Parathyroid adenoma (tissue), 2 donors: ENCODE results near the gene PLIN3.

Experiments used
- H2AFZ ChIP-seq: fragments of 300-600 bp; sonication (generic); one replicate; pipeline ENCODE4 v1.7.0; 2017; ENCODE audit warnings: antibody characterized with exemption, mild to moderate bottlenecking
- H3K27ac ChIP-seq: fragments of 300-600 bp; sonication (generic); one replicate; pipeline ENCODE4 v1.7.0; 2017
- H3K27me3 ChIP-seq: fragments of 300-600 bp; sonication (generic); one replicate; pipeline ENCODE4 v1.7.0; 2017; ENCODE audit warnings: low read length; ENCODE audit not compliant: control insufficient read depth, insufficient read depth
- H3K36me3 ChIP-seq: fragments of 300-600 bp; sonication (generic); one replicate; pipeline ENCODE4 v1.7.0; 2017; ENCODE audit warnings: low read length; ENCODE audit not compliant: control insufficient read depth, insufficient read depth
- H3K4me1 ChIP-seq: fragments of 300-600 bp; sonication (generic); one replicate; pipeline ENCODE4 v1.7.0; 2017; ENCODE audit warnings: control low read depth
- H3K4me2 ChIP-seq: fragments of 300-600 bp; sonication (generic); one replicate; pipeline ENCODE4 v1.7.0; 2017; ENCODE audit warnings: low read length
- H3K4me3 ChIP-seq: fragments of 300-600 bp; sonication (generic); one replicate; pipeline ENCODE4 v1.7.0; 2017; ENCODE audit warnings: low read depth, low read length
- H3K79me2 ChIP-seq: fragments of 300-600 bp; sonication (generic); one replicate; pipeline ENCODE4 v1.7.0; 2017; ENCODE audit warnings: control low read depth
- H3K9ac ChIP-seq: fragments of 300-600 bp; sonication (generic); one replicate; pipeline ENCODE4 v1.7.0; 2017; ENCODE audit warnings: mild to moderate bottlenecking
- H3K9me3 ChIP-seq: fragments of 300-600 bp; sonication (generic); one replicate; pipeline ENCODE4 v1.7.0; 2017; ENCODE audit warnings: low read length; ENCODE audit not compliant: control insufficient read depth
- CTCF ChIP-seq: fragments of 300-600 bp; sonication (generic); IDR thresholded peaks from one replicate; pipeline ENCODE4 v1.7.0; 2017; ENCODE audit warnings: antibody characterized with exemption, mild to moderate bottlenecking
- donor health status: primary hyperparathyroidism.

PLIN3 gene

GRCh38 chr19:4911786-4912672 lies 44.6 kb upstream of the PLIN3 start:
- TF ChIP-seq CTCF, result peak; percentile 32
- Histone ChIP-seq H3K4me1 (no peaks in the 10 kb centered on the region), H3K27ac (no peak overlapping the region)

GRCh38 chr19:4911314-4911713 lies 43.8 kb upstream of the PLIN3 start:
- TF ChIP-seq CTCF, result no peak
- H3K9me3 ChIP-seq, result no peaks in the 10 kb centered on the region
- no peaks in the 10 kb centered on the region for H3K36me3 ChIP-seq
- no peaks in the 10 kb centered on the region for H3K4me1 ChIP-seq
- H3K27me3 ChIP-seq, result no peaks in the 10 kb centered on the region
- H3K4me2 ChIP-seq, result peak overlapping the region; percentile 45
- H3K4me3 ChIP-seq, result no peak overlapping the region
- peak overlapping the region; percentile 44 for H2AFZ ChIP-seq
- no peaks in the 10 kb centered on the region for H3K79me2 ChIP-seq
- H3K27ac ChIP-seq, result no peak overlapping the region
- no peak overlapping the region for H3K9ac ChIP-seq

More at GRCh38 chr19:4911786-4912672, 44.6 kb upstream of the PLIN3 start:
- H3K36me3 ChIP-seq, result no peaks in the 10 kb centered on the region
- peak overlapping the region; percentile 44 for H2AFZ ChIP-seq
- H3K9me3 ChIP-seq, result no peaks in the 10 kb centered on the region
- peak overlapping the region; percentile 45 for H3K4me2 ChIP-seq
- H3K4me3 ChIP-seq, result no peak overlapping the region
- no peaks in the 10 kb centered on the region for H3K27me3 ChIP-seq
- H3K79me2 ChIP-seq, result no peaks in the 10 kb centered on the region
- no peak overlapping the region for H3K9ac ChIP-seq

GRCh38 chr19:4910594-4911281 lies 43.3 kb upstream of the PLIN3 start:
- Histone ChIP-seq H3K4me2 (peak overlapping the region; percentile 91), H3K4me1 (no peaks in the 10 kb centered on the region), H3K4me3 (no peak overlapping the region), H3K9ac (no peak overlapping the region), H3K27me3 (no peaks in the 10 kb centered on the region), H3K9me3 (no peaks in the 10 kb centered on the region), H3K79me2 (no peaks in the 10 kb centered on the region), H2AFZ (peak overlapping the region; percentile 13), H3K36me3 (no peaks in the 10 kb centered on the region), H3K27ac (no peak overlapping the region)
- TF ChIP-seq CTCF, result no peak

- no peak overlapping the region for H3K9ac ChIP-seq
- H3K4me3 ChIP-seq, result peak overlapping the region; percentile 66
- peak overlapping the region; percentile 91 for H3K4me2 ChIP-seq
- H3K27ac ChIP-seq, result no peak overlapping the region
- TF ChIP-seq CTCF, result no peak
- no peaks in the 10 kb centered on the region for H3K4me1 ChIP-seq
- no peaks in the 10 kb centered on the region for H3K27me3 ChIP-seq
- no peaks in the 10 kb centered on the region for H3K79me2 ChIP-seq
- H3K9me3 ChIP-seq, result no peaks in the 10 kb centered on the region
- H3K36me3 ChIP-seq, result no peaks in the 10 kb centered on the region
- peak overlapping the region; percentile 80 for H2AFZ ChIP-seq
Observed at GRCh38 chr19:4909897-4910593, 42.6 kb upstream of the PLIN3 start.
